ENCODE data around the gene TVP23A. TPM values are rescaled to one million over a fixed set of nuclear protein-coding genes. Genes with fewer than 3 reads are reported as not detected.

The TVP23A gene
- total RNA-seq, 1 experiment from 2014 or later: 3.1 TPM

- Histone ChIP-seq H2BK120ac (ENCODE audit: low read depth, low read length, poor library complexity, severe bottlenecking) (no peak overlapping the region), H3K56ac (ENCODE audit: insufficient read length, low read depth, low read length) (no peak overlapping the region), H3K79me1 (ENCODE audit: insufficient read depth, low read depth, low read length, poor library complexity, severe bottlenecking) (no peaks in the 10 kb centered on the region), H3K4me1 (ENCODE audit: insufficient read depth, low read length) (no peaks in the 10 kb centered on the region), H3K23me2 (ENCODE audit: insufficient read length, low read depth, low read length, poor library complexity, severe bottlenecking) (no peaks in the 10 kb centered on the region), H3K79me2 (ENCODE audit: insufficient read depth, low read length) (no peaks in the 10 kb centered on the region), H3K14ac (ENCODE audit: insufficient read depth, low read length) (no peak overlapping the region), H2BK20ac (ENCODE audit: low read depth, low read length, poor library complexity, severe bottlenecking) (no peak overlapping the region), H2AFZ (ENCODE audit: low read length) (no peak overlapping the region), H4K20me1 (ENCODE audit: control insufficient read depth, insufficient read depth, insufficient read length) (no peaks in the 10 kb centered on the region), H2BK12ac (ENCODE audit: insufficient read length, low read depth, low read length) (no peak overlapping the region), H3K23ac (ENCODE audit: insufficient read length, low read depth, low read length) (no peak overlapping the region), H3K18ac (ENCODE audit: insufficient read length, low read depth, low read length) (no peak overlapping the region), H3K9me3 (ENCODE audit: control insufficient read depth, low read depth, low read length) (no peaks in the 10 kb centered on the region), H3K9ac (ENCODE audit: extremely low read depth, insufficient read length, low read length) (no peak overlapping the region), H3K27me3 (ENCODE audit: insufficient read depth, low read length) (no peaks in the 10 kb centered on the region), H2BK5ac (ENCODE audit: insufficient read length, low read length) (no peak overlapping the region), H4K91ac (ENCODE audit: insufficient read length, low read depth, low read length) (no peak overlapping the region), H3K27ac (ENCODE audit: insufficient read length, low read depth, low read length) (no peak overlapping the region), H3T11ph (ENCODE audit: low read length) (no peak overlapping the region), H4K5ac (ENCODE audit: insufficient read length, low read depth, low read length) (no peak overlapping the region), H4K8ac (replicated peaks; ENCODE audit: insufficient read length, low read depth, low read length) (no peak overlapping the region), H2BK15ac (ENCODE audit: low read depth, low read length) (no peak overlapping the region), H3K4me2 (ENCODE audit: insufficient read depth, insufficient read length, low read length) (no peak overlapping the region), H2AK5ac (ENCODE audit: insufficient read length, low read length) (no peak overlapping the region), H3K4ac (ENCODE audit: low read depth, low read length) (no peak overlapping the region)
- H3K27ac Mint-ChIP-seq: no peak overlapping the region
- H3K4me1 Mint-ChIP-seq: peaks cover 12 to 15% of the 10 kb centered on the region in 2 experiments
- WGBS (ENCODE audit: extremely low coverage, insufficient read length, low lambda C conversion rate): no CpG with 5 or more reads among the region's 2 CpGs
- H3K9me3 Mint-ChIP-seq: peaks cover 21 to 29% of the 10 kb centered on the region in 2 experiments
- no peak for DNase-seq
- peaks cover 3% of the 10 kb centered on the region; the same call in 1 of the 2 replicates for H3K27me3 Mint-ChIP-seq (ENCODE audit: low read depth)
- H3K36me3 Mint-ChIP-seq (ENCODE audit: insufficient read depth in 1 of 3, low read depth in 3 of 3): peaks cover 7 to 27% (median 19%) of the 10 kb centered on the region in 3 experiments
- no peak for TF ChIP-seq CTCF (conservative IDR thresholded peaks at IDR 0.05)
- H3K4me3 Mint-ChIP-seq: no peak overlapping the region
These were observed 36.0 kb downstream of the TVP23A start for GRCh38 chr16:10782628-10783027.
